ENCODE results near the gene MYO19.

MYO19 gene

DNA sequence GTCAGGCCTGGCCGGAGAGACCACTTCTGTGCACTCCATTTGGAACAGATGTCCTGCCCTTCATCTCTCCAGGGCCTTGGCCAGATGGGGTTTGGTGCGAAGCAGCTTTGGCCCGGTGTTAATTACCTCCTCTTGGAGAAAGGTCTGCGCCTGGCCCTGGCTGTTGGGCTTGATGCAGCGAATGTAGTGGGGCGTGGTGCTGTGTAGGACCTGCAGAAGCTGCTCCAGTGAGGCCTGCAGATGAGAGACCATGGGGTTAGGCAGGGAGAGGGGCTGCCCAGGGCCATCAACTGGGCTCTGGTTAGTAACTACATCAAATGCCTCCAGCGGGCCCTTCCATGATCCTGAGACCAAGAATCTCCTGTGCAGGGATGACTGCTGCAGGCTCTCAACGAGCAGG, 29.5 kb downstream of the MYO19 start:
- Histone ChIP-seq H3K9me2 (replicated peaks; ENCODE audit: insufficient read depth, low read length) (no peaks in the 10 kb centered on the region), H3K79me2 (ENCODE audit: low read length) (no peaks in the 10 kb centered on the region), H3K4me1 (ENCODE audit: low read length) (no peaks in the 10 kb centered on the region), H2AFZ (ENCODE audit: low read length) (no peak overlapping the region), H3K9ac (ENCODE audit: low read length) (no peak overlapping the region), H3K27ac (ENCODE audit: low read length) (no peak overlapping the region), H3K36me3 (replicated peaks; ENCODE audit: insufficient read depth, low read length) (no peaks in the 10 kb centered on the region; the same call in 1 of the 2 replicates), H4K20me1 (ENCODE audit: insufficient read depth, low read length) (no peaks in the 10 kb centered on the region), H3F3A (ENCODE audit: insufficient read depth, low read length) (no peaks in the 10 kb centered on the region), H3K4me3 (ENCODE audit: low read length) (no peak overlapping the region), H3K4me2 (ENCODE audit: low read depth, low read length) (no peak overlapping the region), H3K9me3 (replicated peaks; ENCODE audit: insufficient read depth, low read length) (no peaks in the 10 kb centered on the region), H3K27me3 (replicated peaks; ENCODE audit: insufficient read depth, low read length) (no peaks in the 10 kb centered on the region)
- no peak for DNase-seq
- TF ChIP-seq EZH2phosphoT487 (IDR thresholded peaks at IDR 0.05; ENCODE audit: low read length) (no peak), EZH2 (optimal IDR thresholded peaks at IDR 0.05; ENCODE audit: low read depth, low read length) (no peak)
- TF ChIP-seq, protein P1, sequence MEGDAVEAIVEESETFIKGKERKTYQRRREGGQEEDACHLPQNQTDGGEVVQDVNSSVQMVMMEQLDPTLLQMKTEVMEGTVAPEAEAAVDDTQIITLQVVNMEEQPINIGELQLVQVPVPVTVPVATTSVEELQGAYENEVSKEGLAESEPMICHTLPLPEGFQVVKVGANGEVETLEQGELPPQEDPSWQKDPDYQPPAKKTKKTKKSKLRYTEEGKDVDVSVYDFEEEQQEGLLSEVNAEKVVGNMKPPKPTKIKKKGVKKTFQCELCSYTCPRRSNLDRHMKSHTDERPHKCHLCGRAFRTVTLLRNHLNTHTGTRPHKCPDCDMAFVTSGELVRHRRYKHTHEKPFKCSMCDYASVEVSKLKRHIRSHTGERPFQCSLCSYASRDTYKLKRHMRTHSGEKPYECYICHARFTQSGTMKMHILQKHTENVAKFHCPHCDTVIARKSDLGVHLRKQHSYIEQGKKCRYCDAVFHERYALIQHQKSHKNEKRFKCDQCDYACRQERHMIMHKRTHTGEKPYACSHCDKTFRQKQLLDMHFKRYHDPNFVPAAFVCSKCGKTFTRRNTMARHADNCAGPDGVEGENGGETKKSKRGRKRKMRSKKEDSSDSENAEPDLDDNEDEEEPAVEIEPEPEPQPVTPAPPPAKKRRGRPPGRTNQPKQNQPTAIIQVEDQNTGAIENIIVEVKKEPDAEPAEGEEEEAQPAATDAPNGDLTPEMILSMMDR (IDR thresholded peaks at IDR 0.05; ENCODE audit: low read length): no peak

DNA sequence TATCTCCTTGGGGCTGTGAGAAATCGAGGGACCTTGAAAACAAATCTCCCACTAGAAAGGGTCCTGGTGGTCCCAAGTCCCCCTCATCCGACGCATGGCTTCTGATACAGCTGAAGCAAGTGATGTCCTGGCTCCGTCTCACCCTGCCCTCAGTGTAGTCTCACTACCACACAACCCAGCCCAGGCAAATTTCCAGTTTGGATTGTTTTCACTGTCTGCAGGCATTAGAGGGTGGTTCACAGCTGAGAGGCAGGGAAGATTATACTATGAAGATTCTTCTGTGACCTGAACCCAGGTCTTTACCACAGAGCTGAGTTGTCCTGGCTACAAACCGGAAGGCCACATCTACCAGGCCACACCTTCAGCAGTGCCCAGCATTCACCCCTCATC, 30.5 kb downstream of the MYO19 start:
- H3K4me2 ChIP-seq (ENCODE audit: low read depth, low read length): no peak overlapping the region
- H3K27me3 ChIP-seq (replicated peaks; ENCODE audit: insufficient read depth, low read length): no peaks in the 10 kb centered on the region
- H3K4me1 ChIP-seq (ENCODE audit: low read length): no peaks in the 10 kb centered on the region
- H2AFZ ChIP-seq (ENCODE audit: low read length): no peak overlapping the region
- no peaks in the 10 kb centered on the region for H3F3A ChIP-seq (ENCODE audit: insufficient read depth, low read length)
- H3K36me3 ChIP-seq (replicated peaks; ENCODE audit: insufficient read depth, low read length): no peaks in the 10 kb centered on the region; the same call in 1 of the 2 replicates
- no peaks in the 10 kb centered on the region for H4K20me1 ChIP-seq (ENCODE audit: insufficient read depth, low read length)
- DNase-seq: no peak
- no peaks in the 10 kb centered on the region for H3K9me3 ChIP-seq (replicated peaks; ENCODE audit: insufficient read depth, low read length)
- TF ChIP-seq, protein P1 (IDR thresholded peaks at IDR 0.05; ENCODE audit: low read length): no peak
- TF ChIP-seq EZH2phosphoT487 (IDR thresholded peaks at IDR 0.05; ENCODE audit: low read length): no peak
- H3K79me2 ChIP-seq (ENCODE audit: low read length): no peaks in the 10 kb centered on the region
- no peak overlapping the region for H3K4me3 ChIP-seq (ENCODE audit: low read length)
- H3K9me2 ChIP-seq (replicated peaks; ENCODE audit: insufficient read depth, low read length): no peaks in the 10 kb centered on the region
- H3K27ac ChIP-seq (ENCODE audit: low read length): no peak overlapping the region
- H3K9ac ChIP-seq (ENCODE audit: low read length): no peak overlapping the region

DNA sequence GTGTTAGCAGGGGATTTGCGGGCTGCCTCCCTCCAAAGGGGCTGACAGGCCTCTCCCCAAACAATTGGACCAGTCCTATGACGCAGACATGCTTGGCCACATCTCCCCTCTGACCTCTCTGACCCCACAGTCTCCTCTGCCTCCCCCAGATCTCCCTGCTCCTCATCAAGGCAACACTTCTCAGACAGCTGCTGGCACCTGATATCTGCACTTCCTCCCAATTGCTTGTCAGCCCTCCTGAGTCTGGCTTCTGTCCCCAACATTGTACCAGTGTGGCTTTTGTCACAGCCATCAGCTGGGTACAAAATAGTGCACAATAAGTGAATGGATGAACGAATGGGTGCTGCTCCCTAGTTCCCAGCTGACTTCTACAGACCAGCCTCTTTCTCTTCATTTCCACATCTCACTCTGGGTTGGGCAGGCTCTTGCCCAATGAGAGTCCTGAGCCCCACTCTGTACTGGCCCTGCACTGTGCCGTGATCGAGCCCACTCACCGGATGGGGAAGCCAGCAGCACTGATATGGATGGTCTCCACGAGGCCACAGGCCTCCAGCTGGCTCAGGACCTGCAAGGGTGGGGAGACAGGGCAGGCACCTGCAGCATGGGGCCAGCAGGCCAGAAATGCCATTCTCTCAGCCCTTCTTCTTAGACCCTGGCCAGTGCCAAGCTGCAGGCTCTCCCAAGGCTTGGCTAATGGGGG, 31.1 kb downstream of the MYO19 start:
- no peak overlapping the region for H3K4me3 ChIP-seq (ENCODE audit: low read length)
- no peaks in the 10 kb centered on the region for H4K20me1 ChIP-seq (ENCODE audit: insufficient read depth, low read length)
- H3K27ac ChIP-seq (ENCODE audit: low read length): no peak overlapping the region
- no peak for DNase-seq
- H3K4me1 ChIP-seq (ENCODE audit: low read length): no peaks in the 10 kb centered on the region
- H3F3A ChIP-seq (ENCODE audit: insufficient read depth, low read length): no peaks in the 10 kb centered on the region; the same call in 1 of the 2 replicates
- no peaks in the 10 kb centered on the region; the same call in 1 of the 2 replicates for H3K36me3 ChIP-seq (replicated peaks; ENCODE audit: insufficient read depth, low read length)
- H3K9me2 ChIP-seq (replicated peaks; ENCODE audit: insufficient read depth, low read length): no peaks in the 10 kb centered on the region
- H3K27me3 ChIP-seq (replicated peaks; ENCODE audit: insufficient read depth, low read length): no peaks in the 10 kb centered on the region
- no peak overlapping the region for H3K4me2 ChIP-seq (ENCODE audit: low read depth, low read length)
- no peak for TF ChIP-seq EZH2phosphoT487 (IDR thresholded peaks at IDR 0.05; ENCODE audit: low read length)
- TF ChIP-seq, protein P1 (IDR thresholded peaks at IDR 0.05; ENCODE audit: low read length): no peak
- TF ChIP-seq EZH2 (optimal IDR thresholded peaks at IDR 0.05; ENCODE audit: low read depth, low read length): no peak
- no peaks in the 10 kb centered on the region for H3K9me3 ChIP-seq (replicated peaks; ENCODE audit: insufficient read depth, low read length)
- no peak overlapping the region for H2AFZ ChIP-seq (ENCODE audit: low read length)
- H3K9ac ChIP-seq (ENCODE audit: low read length): no peak overlapping the region
- no peaks in the 10 kb centered on the region for H3K79me2 ChIP-seq (ENCODE audit: low read length)
